Activated T-cell treated with anti-CD3 and anti-CD28 coated beads, Interleukin-2, amount 50 U/mL, for 1 hour (primary cell): Measurements from ENCODE around the gene CPLANE2.

Experiments used
- DNase-seq: peaks from one replicate; pipeline ENCODE4 v3.0.0-alpha.2; 2020

The CPLANE2 gene

GRCh38 chr1:16187748-16188401 lies 49.1 kb downstream of the CPLANE2 start:
- peak; percentile 84 for DNase-seq

GRCh38 chr1:16186655-16187235 lies 50.2 kb downstream of the CPLANE2 start:
- no peak for DNase-seq

- DNase-seq: no peak
These were observed 52.3 kb downstream of the CPLANE2 start for GRCh38 chr1:16184557-16185303.

- DNase-seq: no peak
These were observed 53.0 kb downstream of the CPLANE2 start for GRCh38 chr1:16183765-16184556.

- no peak for DNase-seq
These were observed 53.8 kb downstream of the CPLANE2 start for GRCh38 chr1:16183179-16183578.

GRCh38 chr1:16181887-16182719 lies 54.9 kb downstream of the CPLANE2 start:
- no peak for DNase-seq
